HUES48 (cell line): ENCODE measurements around the gene STARD9.

Experiments used
- H3K27ac ChIP-seq: one replicate; pipeline ENCODE4 v1.7.0; 2013; ENCODE audit warnings: low read depth, low read length, inconsistent platforms
- H3K27me3 ChIP-seq: 2 replicates; pipeline ENCODE4 v1.6.1; 2013; ENCODE audit warnings: mild to moderate bottlenecking, low read length; ENCODE audit not compliant: control insufficient read depth, insufficient read depth
- H3K36me3 ChIP-seq: 2 replicates; pipeline ENCODE4 v1.6.1; 2013; ENCODE audit warnings: low read length; ENCODE audit not compliant: control insufficient read depth, insufficient read depth
- H3K4me1 ChIP-seq: 2 replicates; pipeline ENCODE4 v1.6.1; 2013; ENCODE audit warnings: mild to moderate bottlenecking, low read length; ENCODE audit not compliant: control insufficient read depth, insufficient read depth
- H3K4me3 ChIP-seq: 2 replicates; pipeline ENCODE4 v1.5.1; 2013; ENCODE audit warnings: mild to moderate bottlenecking, low read depth, low read length
- H3K9ac ChIP-seq: 2 replicates; pipeline ENCODE4 v1.6.1; 2013; ENCODE audit warnings: mild to moderate bottlenecking, low read depth, low read length, moderate library complexity
- H3K9me3 ChIP-seq: 2 replicates; pipeline ENCODE4 v1.6.1; 2013; ENCODE audit warnings: low read length; ENCODE audit not compliant: control insufficient read depth, insufficient read depth

STARD9 gene

DNA sequence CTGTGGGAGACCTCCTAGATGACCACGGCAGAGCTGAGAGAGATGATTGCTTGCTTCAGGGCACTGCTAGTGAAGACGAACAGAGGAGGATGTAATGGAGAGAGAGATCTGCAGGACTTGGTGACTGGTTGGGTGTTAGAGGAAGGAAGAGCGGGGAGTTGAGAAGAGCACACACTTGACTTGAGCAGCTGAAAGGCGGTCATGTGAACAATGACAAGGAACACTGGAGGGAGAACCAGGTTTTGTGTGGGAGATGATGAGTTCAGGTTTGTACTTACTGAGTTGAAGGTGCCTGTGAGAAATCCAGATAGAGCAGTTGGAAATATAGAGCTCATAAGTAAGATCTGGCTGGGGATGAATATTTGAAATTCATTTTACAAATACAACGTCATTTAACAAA, 121.2 kb downstream of the STARD9 start:
- no peaks in the 10 kb centered on the region for H3K36me3 ChIP-seq
- H3K4me1 ChIP-seq = no peaks in the 10 kb centered on the region
- no peaks in the 10 kb centered on the region for H3K27me3 ChIP-seq
- H3K27ac ChIP-seq = no peak overlapping the region
- no peaks in the 10 kb centered on the region for H3K9me3 ChIP-seq
- no peak overlapping the region for H3K9ac ChIP-seq
- no peak overlapping the region for H3K4me3 ChIP-seq

DNA sequence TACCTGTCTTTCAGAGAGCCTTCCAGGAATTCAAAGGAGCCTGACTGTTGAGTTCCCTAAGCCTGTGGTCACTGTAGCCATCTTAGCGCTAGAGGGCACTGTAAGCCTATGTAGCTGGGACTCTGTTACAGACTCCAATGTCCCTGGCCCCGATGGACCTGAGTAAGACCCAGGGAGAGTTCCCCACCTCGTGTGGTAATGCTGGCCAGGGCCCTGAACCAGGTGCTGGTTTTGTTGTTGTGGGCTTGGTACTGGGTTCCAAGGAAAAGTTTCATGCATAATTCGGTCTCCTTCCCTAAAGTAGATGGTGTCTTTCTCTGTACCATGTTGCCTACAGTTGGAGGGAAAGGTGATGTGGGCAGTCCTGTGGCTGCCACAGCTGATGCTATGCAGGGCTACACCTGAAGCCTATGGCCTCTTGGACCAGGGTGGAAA, 129.1 kb downstream of the STARD9 start:
- no peaks in the 10 kb centered on the region for H3K9me3 ChIP-seq
- H3K4me3 ChIP-seq = no peak overlapping the region
- no peak overlapping the region for H3K27ac ChIP-seq
- no peaks in the 10 kb centered on the region for H3K27me3 ChIP-seq
- H3K9ac ChIP-seq = no peak overlapping the region
- H3K4me1 ChIP-seq = no peaks in the 10 kb centered on the region
- no peaks in the 10 kb centered on the region for H3K36me3 ChIP-seq

DNA sequence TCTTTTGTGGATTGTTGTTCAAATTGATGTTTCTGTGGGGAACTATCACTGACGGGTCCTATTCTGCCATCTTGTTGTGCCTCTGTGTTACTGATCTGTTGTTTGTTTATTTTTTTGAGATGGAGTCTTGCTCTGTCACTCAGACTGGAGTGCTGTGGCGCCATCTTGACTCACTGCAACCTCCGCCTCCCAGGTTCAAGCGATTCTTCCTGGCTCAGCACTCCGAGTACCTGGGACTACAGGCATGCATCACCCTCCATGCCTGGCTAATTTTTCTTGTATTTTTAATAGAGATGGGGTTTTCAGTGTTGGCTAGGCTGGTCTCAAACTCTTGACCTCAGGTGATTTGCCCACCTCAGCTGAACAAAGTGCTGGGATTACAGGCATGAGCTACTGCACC, 129.9 kb downstream of the STARD9 start:
- H3K9me3 ChIP-seq = no peaks in the 10 kb centered on the region
- no peak overlapping the region for H3K9ac ChIP-seq
- H3K36me3 ChIP-seq = no peaks in the 10 kb centered on the region
- H3K27ac ChIP-seq = no peak overlapping the region
- no peak overlapping the region for H3K4me3 ChIP-seq
- H3K27me3 ChIP-seq = no peaks in the 10 kb centered on the region
- no peaks in the 10 kb centered on the region for H3K4me1 ChIP-seq

DNA sequence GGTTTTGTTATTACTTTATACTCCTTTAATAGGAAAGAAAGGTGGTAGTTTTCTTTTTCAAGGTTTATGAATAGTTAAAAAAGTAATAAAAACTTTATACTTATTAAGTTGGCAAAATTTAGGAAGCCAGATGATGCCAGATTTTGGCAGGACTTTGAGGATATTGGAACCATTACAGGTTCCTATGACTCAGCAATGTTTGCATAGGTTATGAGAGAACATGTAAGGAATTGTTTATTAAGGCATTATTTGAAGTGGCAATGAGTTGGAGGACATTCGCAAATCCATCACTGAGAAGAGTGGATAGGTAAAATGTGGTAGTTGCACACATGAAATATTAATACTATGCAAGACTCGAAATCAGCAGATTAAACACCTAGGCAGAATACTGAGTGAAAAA, 131.7 kb downstream of the STARD9 start:
- Histone ChIP-seq H3K9ac (no peak overlapping the region), H3K27me3 (no peaks in the 10 kb centered on the region), H3K4me3 (no peak overlapping the region), H3K36me3 (no peaks in the 10 kb centered on the region), H3K27ac (no peak overlapping the region), H3K9me3 (no peaks in the 10 kb centered on the region), H3K4me1 (no peaks in the 10 kb centered on the region)

DNA sequence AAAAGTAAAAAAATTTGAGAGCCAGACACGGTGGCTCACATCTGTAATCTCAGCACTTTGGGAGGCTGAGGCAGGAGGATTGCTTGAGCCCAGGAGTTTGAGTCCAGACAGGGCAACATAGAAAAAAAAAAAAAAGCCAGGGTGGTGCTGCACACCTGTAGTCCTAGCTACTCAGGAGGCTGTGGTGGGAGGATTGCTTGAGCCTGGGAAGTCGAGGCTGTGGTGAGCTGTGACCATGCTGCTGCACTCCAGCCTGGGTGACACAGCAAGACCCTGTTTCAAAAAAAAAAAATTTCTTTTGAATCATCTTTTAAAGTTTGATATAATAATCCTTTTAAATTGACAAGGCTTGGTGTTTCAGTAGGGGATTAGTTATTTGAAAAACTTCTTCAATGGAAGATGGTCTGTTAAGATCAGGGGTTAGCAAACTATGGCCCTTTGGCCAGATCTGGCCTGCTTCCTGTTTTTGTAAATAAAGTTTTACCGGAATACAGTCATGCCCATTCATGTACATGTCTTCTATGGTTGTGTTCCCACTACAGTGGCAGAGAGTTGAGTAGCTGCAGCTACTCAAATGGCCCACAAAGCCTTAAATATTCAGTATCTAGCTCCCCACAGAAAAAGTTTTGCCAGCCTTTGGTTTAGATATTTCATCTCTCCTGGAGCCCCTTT, 132.6 kb downstream of the STARD9 start:
- Histone ChIP-seq H3K27ac (no peak overlapping the region), H3K9ac (no peak overlapping the region), H3K36me3 (no peaks in the 10 kb centered on the region), H3K4me1 (no peaks in the 10 kb centered on the region), H3K27me3 (no peaks in the 10 kb centered on the region), H3K9me3 (no peaks in the 10 kb centered on the region), H3K4me3 (no peak overlapping the region)

DNA sequence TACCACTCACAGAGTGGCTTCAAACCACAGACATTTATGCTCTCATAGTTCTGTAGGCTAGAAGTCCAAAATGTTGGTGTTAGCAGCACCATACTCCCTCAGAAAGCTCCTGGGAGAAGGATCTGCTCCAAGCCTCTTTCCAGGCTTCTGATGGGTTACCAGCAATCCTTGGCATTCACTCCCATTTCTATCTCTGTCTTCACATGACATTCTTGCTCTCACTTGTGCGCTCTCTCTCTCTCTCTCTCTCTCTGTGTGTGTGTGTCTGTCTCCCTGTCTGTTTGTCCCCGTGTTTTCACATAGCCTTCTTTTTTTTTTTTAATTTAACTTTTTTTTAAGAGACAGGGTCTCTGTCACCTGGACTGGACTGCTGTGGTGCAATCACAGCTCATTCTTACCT, 135.3 kb downstream of the STARD9 start:
- H3K9me3 ChIP-seq = no peaks in the 10 kb centered on the region
- no peaks in the 10 kb centered on the region for H3K36me3 ChIP-seq
- no peak overlapping the region for H3K4me3 ChIP-seq
- no peak overlapping the region for H3K27ac ChIP-seq
- no peaks in the 10 kb centered on the region for H3K4me1 ChIP-seq
- H3K9ac ChIP-seq = no peak overlapping the region
- no peaks in the 10 kb centered on the region for H3K27me3 ChIP-seq

DNA sequence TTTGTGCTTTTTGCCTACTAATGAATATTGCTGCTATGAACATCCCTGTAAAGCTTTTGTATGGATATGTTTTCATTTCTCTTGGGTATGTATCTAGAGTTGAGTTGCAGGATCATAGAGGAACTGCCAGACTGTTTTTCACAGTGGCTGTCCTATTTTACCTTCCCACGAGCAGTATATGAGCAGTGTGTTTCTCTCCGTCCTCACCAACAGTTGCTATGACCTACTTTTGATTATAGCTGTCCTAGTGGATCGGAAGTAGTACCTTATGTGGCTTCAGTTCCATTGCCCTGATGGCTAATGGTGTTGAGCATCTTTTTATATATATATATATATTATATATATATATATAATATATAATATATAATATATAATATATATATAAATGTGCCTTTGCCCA, 136.3 kb downstream of the STARD9 start:
- H3K4me3 ChIP-seq = no peak overlapping the region
- no peak overlapping the region for H3K27ac ChIP-seq
- H3K36me3 ChIP-seq = no peaks in the 10 kb centered on the region
- no peak overlapping the region for H3K9ac ChIP-seq
- no peaks in the 10 kb centered on the region for H3K9me3 ChIP-seq
- no peaks in the 10 kb centered on the region for H3K4me1 ChIP-seq
- H3K27me3 ChIP-seq = no peaks in the 10 kb centered on the region

DNA sequence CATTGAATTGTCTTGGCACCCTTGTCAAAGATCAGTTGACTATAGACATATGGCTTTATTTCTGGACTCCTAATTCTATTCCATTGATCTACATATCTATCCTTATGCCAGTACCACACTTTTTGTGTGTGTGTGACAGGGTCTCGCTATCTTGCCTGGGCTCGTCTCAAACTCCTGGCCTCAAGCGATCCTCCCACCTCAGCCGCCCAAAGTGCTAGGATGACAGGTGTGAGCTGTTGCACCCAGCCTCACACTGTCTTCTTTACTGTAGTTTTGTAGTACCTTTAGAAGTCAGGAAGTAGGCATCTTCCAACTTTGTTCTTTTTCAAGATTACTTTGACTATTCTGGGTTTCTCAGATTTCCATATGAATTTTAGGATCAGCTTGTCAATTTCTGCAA, 137.2 kb downstream of the STARD9 start:
- no peaks in the 10 kb centered on the region for H3K27me3 ChIP-seq
- no peak overlapping the region for H3K4me3 ChIP-seq
- no peaks in the 10 kb centered on the region for H3K9me3 ChIP-seq
- H3K4me1 ChIP-seq = no peaks in the 10 kb centered on the region
- H3K9ac ChIP-seq = no peak overlapping the region
- H3K36me3 ChIP-seq = no peaks in the 10 kb centered on the region
- no peak overlapping the region for H3K27ac ChIP-seq

DNA sequence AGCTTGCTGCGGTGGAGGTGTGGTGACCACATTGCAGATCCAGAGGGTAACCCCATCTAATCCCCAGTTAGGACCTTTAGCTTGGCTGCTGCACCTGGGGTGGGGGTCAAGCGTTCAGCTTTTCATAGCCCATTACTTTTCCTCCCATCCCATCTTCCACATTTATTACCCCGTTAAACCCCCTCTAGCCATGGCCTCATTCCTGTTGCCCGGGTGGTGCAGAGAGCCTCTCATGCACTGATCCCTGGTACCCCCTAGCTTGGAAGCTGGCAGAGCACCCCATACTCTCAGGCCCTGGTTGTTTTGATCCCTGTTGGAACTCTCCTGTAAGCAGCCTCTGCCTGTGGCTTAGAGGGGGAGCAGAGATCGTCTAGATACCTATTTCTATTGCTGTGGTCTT, 140.7 kb downstream of the STARD9 start:
- H3K27ac ChIP-seq = no peak overlapping the region
- no peak overlapping the region for H3K9ac ChIP-seq
- no peaks in the 10 kb centered on the region for H3K9me3 ChIP-seq
- no peak overlapping the region for H3K4me3 ChIP-seq
- no peaks in the 10 kb centered on the region for H3K4me1 ChIP-seq
- no peaks in the 10 kb centered on the region for H3K27me3 ChIP-seq
- peaks cover 25% of the 10 kb centered on the region for H3K36me3 ChIP-seq

DNA sequence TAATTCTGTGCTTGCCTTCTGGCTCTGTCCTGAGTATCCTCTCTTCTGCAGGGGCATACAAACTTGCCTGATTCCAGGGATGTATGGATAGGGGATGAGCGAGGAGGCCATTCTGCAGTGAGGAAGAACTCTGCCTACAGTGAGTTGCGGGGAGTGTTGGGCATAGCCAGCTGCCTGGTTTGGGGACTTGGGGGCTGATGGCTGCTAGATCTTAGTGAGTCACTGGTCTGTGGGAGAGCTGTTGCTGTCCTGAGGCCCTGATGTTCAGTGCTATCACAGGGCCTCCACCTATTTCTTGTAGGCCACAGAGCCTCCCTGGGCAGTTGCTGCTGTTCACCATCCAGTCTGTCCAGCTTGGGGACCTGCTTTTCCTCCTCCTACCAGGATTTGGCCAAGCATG, 141.2 kb downstream of the STARD9 start:
- H3K27me3 ChIP-seq = no peaks in the 10 kb centered on the region
- no peak overlapping the region for H3K27ac ChIP-seq
- H3K4me1 ChIP-seq = no peaks in the 10 kb centered on the region
- H3K9me3 ChIP-seq = no peaks in the 10 kb centered on the region
- no peak overlapping the region for H3K9ac ChIP-seq
- H3K36me3 ChIP-seq = peaks cover 25% of the 10 kb centered on the region
- no peak overlapping the region for H3K4me3 ChIP-seq

DNA sequence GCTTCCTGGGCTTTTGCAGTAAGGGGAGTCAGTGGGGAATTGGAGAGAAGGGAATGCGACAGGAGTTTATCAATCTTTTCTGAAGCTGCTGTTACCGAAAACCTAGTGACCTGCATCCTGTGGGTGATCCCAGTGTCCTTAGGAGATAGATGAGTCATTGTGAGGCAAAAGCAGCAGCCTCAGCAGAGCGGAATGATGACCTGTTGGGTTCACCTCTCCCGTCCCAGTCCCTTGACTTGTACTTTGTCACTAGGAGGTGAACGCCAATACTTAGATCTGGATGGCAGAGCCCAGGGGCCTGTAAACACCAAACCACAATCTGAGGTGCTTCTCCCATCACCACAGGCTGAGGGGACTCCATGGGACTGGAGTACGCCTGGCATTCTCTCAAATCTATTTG, 143.6 kb downstream of the STARD9 start:
- H3K27me3 ChIP-seq = no peaks in the 10 kb centered on the region
- H3K9ac ChIP-seq = no peak overlapping the region
- peaks cover 41% of the 10 kb centered on the region for H3K36me3 ChIP-seq
- H3K4me3 ChIP-seq = no peak overlapping the region
- no peaks in the 10 kb centered on the region for H3K9me3 ChIP-seq
- H3K27ac ChIP-seq = no peak overlapping the region
- no peaks in the 10 kb centered on the region for H3K4me1 ChIP-seq

DNA sequence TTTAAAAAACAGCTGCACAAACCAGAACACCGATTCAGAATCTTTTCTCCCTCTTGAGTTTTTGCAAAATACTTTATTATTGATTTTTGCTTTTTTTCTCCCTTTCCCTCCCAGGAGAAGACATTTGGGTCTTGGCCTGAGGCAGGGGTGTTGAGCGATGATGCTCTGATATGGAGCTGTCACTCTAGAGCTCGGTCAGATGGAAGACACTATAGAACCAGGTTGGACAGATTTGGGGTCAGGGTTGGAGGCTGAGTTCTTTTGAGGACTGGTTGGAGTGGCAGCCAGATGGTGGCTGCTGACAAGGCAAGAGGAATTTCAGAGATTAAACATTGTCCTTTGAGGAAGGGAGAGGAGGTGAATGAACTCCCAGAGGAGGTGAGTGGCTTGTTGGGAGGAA, 144.7 kb downstream of the STARD9 start:
- Histone ChIP-seq H3K9me3 (no peaks in the 10 kb centered on the region), H3K4me3 (no peak overlapping the region), H3K9ac (no peak overlapping the region), H3K4me1 (no peaks in the 10 kb centered on the region), H3K27ac (no peak overlapping the region), H3K36me3 (peaks cover 51% of the 10 kb centered on the region), H3K27me3 (no peaks in the 10 kb centered on the region)
